PFSK-1 (cell line): ENCODE results near the gene TNRC6C.

ENCODE experiments used
- FOXP2 ChIP-seq: optimal IDR thresholded peaks from 2 replicates; pipeline ENCODE3; 2011; ENCODE audit warnings: borderline replicate concordance, control low read depth, inconsistent platforms; ENCODE audit not compliant: insufficient read depth; ENCODE audit errors: extremely low read length, extremely low read depth
- POLR2AphosphoS5 ChIP-seq: IDR thresholded peaks from 2 replicates; pipeline ENCODE4 v1.6.1; 2012; ENCODE audit warnings: low read depth, mild to moderate bottlenecking, control low read depth, low read length, moderate library complexity
- REST ChIP-seq, 2 experiments: IDR thresholded peaks; 2 replicates each; pipeline versions ENCODE4 v1.6.1 to v1.8.0; 2011 to 2012; ENCODE audit warnings: low read depth in 2 of 2, low read length in 2 of 2, control low read depth in 1 of 2, inconsistent platforms in 1 of 2, mild to moderate bottlenecking in 1 of 2, moderate library complexity in 1 of 2; ENCODE audit not compliant: insufficient read depth in 1 of 2
- SIN3A ChIP-seq: IDR thresholded peaks from 2 replicates; pipeline ENCODE4 v1.6.1; 2012; ENCODE audit warnings: mild to moderate bottlenecking, low read length, moderate library complexity, borderline replicate concordance; ENCODE audit not compliant: insufficient read depth
- TAF1 ChIP-seq: IDR thresholded peaks from 2 replicates; pipeline ENCODE4 v1.6.1; 2012; ENCODE audit warnings: low read length, control low read depth, borderline replicate concordance; ENCODE audit not compliant: insufficient read depth

Gene TNRC6C

GRCh38 chr17:77923776-77924513 is 34.6 kb upstream of the TNRC6C start:
- TF ChIP-seq FOXP2 = no peak
- TF ChIP-seq TAF1 = no peak
- TF ChIP-seq REST (IDR thresholded peaks at IDR 0.05; ENCODE audit: insufficient read depth in 1 of 2, low read depth in 2 of 2, low read length in 2 of 2) = no peak
- no peak for TF ChIP-seq SIN3A
- no peak for TF ChIP-seq POLR2AphosphoS5

- TF ChIP-seq TAF1 = no peak
- no peak for TF ChIP-seq REST (IDR thresholded peaks at IDR 0.05; ENCODE audit: insufficient read depth in 1 of 2, low read depth in 2 of 2, low read length in 2 of 2)
- TF ChIP-seq SIN3A = no peak
- TF ChIP-seq POLR2AphosphoS5 = no peak
- no peak for TF ChIP-seq FOXP2
These were observed 33.7 kb upstream of the TNRC6C start for GRCh38 chr17:77924757-77925336.

GRCh38 chr17:77925831-77926543 is 32.5 kb upstream of the TNRC6C start:
- TF ChIP-seq TAF1 (no peak), SIN3A (no peak), REST (IDR thresholded peaks at IDR 0.05; ENCODE audit: insufficient read depth in 1 of 2, low read depth in 2 of 2, low read length in 2 of 2) (peak in 1 of 2 experiments; percentile 45; a peak in 1 of 4 replicates), POLR2AphosphoS5 (no peak), FOXP2 (no peak)

- TF ChIP-seq FOXP2 (no peak), POLR2AphosphoS5 (no peak), SIN3A (no peak), TAF1 (no peak)
These were observed 31.5 kb upstream of the TNRC6C start for GRCh38 chr17:77926981-77927380.

GRCh38 chr17:77927777-77928518 is 30.6 kb upstream of the TNRC6C start:
- no peak for TF ChIP-seq SIN3A
- TF ChIP-seq FOXP2 = no peak
- no peak for TF ChIP-seq REST (IDR thresholded peaks at IDR 0.05; ENCODE audit: insufficient read depth in 1 of 2, low read depth in 2 of 2, low read length in 2 of 2)
- TF ChIP-seq TAF1 = no peak
- no peak for TF ChIP-seq POLR2AphosphoS5
